ENCODE measurements around the gene ACADM.

DNA sequence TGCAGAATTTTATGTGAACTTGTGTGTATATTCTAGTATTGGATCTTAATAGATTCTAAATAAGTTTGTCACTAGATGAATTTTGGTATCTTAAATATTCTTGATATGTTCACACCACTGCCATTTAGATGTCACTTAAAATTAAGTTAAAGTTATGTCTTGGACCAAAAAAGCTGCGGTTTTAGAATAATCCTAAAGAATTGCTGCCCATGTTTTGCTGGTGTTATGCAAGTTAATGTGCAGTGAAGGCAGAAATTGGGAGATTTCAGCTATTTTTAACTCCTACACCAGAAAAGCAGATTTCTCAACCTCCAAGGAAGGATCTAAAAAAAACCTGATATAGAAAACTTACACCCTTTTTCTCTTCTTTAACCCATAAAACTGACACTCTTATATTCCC is 757 bp downstream of the ACADM start:
- TF ChIP-seq, protein P1, sequence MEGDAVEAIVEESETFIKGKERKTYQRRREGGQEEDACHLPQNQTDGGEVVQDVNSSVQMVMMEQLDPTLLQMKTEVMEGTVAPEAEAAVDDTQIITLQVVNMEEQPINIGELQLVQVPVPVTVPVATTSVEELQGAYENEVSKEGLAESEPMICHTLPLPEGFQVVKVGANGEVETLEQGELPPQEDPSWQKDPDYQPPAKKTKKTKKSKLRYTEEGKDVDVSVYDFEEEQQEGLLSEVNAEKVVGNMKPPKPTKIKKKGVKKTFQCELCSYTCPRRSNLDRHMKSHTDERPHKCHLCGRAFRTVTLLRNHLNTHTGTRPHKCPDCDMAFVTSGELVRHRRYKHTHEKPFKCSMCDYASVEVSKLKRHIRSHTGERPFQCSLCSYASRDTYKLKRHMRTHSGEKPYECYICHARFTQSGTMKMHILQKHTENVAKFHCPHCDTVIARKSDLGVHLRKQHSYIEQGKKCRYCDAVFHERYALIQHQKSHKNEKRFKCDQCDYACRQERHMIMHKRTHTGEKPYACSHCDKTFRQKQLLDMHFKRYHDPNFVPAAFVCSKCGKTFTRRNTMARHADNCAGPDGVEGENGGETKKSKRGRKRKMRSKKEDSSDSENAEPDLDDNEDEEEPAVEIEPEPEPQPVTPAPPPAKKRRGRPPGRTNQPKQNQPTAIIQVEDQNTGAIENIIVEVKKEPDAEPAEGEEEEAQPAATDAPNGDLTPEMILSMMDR (IDR thresholded peaks at IDR 0.05; ENCODE audit: insufficient read depth, low read depth, low read length) = no peak
- no peak for TF ChIP-seq EZH2 (IDR thresholded peaks at IDR 0.05; ENCODE audit: insufficient read depth, low read length)

Measured in astrocyte (in vitro differentiated cells and primary cell).